ENCODE data around the gene FREM3. TPM values are rescaled to one million over a fixed set of nuclear protein-coding genes. Genes with fewer than 3 reads are reported as not detected.

Gene FREM3
- total and polyA plus RNA-seq, 2 of the 8 experiments (the other 6 are each of a cell fraction or from before 2014, with no cell fraction given): 0.03 to 0.11 TPM

GRCh38 chr4:143585548-143585947 lies 114.9 kb downstream of the FREM3 start (continued):
- no peak for TF ChIP-seq GABPA (IDR thresholded peaks at IDR 0.05; ENCODE audit: borderline replicate concordance, insufficient read depth, low read length)
